ENCODE measurements around the gene MICOS13. TPM values are rescaled to one million over a fixed set of nuclear protein-coding genes. Genes with fewer than 3 reads are reported as not detected.
"Not testable (repeated sequence)": the region's sequence is repeated elsewhere in the genome, so short reads cannot be mapped to it uniquely, and the experiment has no call there.

MICOS13 gene
- total RNA-seq, 2 donors from 2014 or later = 16.9 to 43.7 TPM

- ATAC-seq (ENCODE audit: insufficient number of reproducible peaks, low FRiP score, low read depth) (no peak), DNase-seq (ENCODE audit: low spot score) (no peak)
- Histone ChIP-seq H3K4me1 (ENCODE audit: control insufficient read depth in 1 of 2, low read depth in 2 of 2) (peaks cover 5 to 34% of the 10 kb centered on the region in 2 donors), H3K4me3 (peak overlapping the region; percentile 85), H3K27ac (peak overlapping the region; percentile 86), H3K36me3 (peaks cover 40% of the 10 kb centered on the region), H3K9me3 (no peaks in the 10 kb centered on the region), H3K27me3 (replicated peaks; ENCODE audit: insufficient read depth) (no peaks in the 10 kb centered on the region)
- TF ChIP-seq CTCF (IDR thresholded peaks at IDR 0.05) = no peak
Measured at GRCh38 chr19:5690955-5691821, 10.9 kb upstream of the MICOS13 start.

GRCh38 chr19:5690125-5690954, 10.0 kb upstream of the MICOS13 start, which contains the start of gene RPL36:
TSS of gene RPL36 (plus strand) at chr19:5690295. CDS start at chr19:5690508, 213 bp downstream.
- Histone ChIP-seq H3K9me3 (no peaks in the 10 kb centered on the region), H3K36me3 (peaks cover 33% of the 10 kb centered on the region), H3K4me3 (peak within 1 kb of the TSS; percentile 85), H3K27ac (peak within 1 kb of the TSS; percentile 86), H3K27me3 (replicated peaks; ENCODE audit: insufficient read depth) (no peaks in the 10 kb centered on the region), H3K4me1 (ENCODE audit: control insufficient read depth in 1 of 2, low read depth in 2 of 2) (peaks cover 6 to 36% of the 10 kb centered on the region in 2 donors)
- ATAC-seq (ENCODE audit: insufficient number of reproducible peaks, low FRiP score, low read depth) (peak; percentile 72), DNase-seq (ENCODE audit: low spot score) (peak; percentile 74)
- TF ChIP-seq CTCF (IDR thresholded peaks at IDR 0.05) = peak; percentile 91

GRCh38 chr19:5688262-5688881, 8.1 kb upstream of the MICOS13 start:
- DNase-seq (ENCODE audit: low spot score); H3K27me3 ChIP-seq (replicated peaks; ENCODE audit: insufficient read depth); H3K9me3 ChIP-seq; H3K27ac ChIP-seq; ATAC-seq (ENCODE audit: insufficient number of reproducible peaks, low FRiP score, low read depth); H3K4me3 ChIP-seq: not testable (repeated sequence)
- H3K36me3 ChIP-seq = peaks cover 16% of the 10 kb centered on the region
- peaks cover 6 to 36% of the 10 kb centered on the region in 2 donors for H3K4me1 ChIP-seq (ENCODE audit: control insufficient read depth in 1 of 2, low read depth in 2 of 2)

DNA sequence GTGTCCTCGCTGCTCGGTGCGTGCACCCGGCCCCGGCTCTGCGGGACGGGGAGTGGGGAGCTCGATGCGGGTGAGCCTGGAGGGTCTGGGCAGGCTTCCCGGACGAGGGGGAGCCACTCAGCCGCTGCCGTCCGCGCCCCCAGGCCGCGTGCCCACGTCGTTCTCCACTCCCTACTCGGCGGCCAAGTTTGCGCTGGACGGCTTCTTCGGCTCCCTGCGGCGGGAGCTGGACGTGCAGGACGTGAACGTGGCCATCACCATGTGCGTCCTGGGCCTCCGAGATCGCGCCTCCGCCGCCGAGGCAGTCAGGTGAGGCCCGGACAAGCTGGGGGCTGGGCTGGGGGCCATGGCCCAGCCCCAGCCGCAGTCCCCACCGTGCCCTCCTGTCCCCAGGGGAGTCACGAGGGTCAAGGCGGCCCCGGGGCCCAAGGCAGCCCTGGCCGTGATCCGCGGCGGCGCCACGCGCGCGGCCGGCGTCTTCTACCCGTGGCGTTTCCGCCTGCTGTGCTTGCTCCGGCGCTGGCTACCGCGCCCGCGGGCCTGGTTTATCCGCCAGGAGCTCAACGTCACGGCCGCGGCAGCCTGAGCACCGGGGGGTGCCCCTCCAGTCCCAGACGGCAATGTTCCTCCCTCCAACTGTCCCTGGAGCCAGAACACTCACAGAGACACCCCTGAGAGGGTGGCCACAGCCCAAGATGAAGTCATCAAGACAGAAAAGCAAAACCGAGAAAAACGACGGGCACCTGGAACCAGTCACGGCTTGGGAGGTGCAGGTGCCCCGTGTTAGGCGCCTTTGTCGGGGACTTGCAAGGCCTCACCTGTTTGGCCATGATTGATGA, 7.3 kb upstream of the MICOS13 start:
- no peaks in the 10 kb centered on the region for H3K9me3 ChIP-seq
- H3K27ac ChIP-seq = peak overlapping the region in 1 of 2 donors; percentile 60
- H3K36me3 ChIP-seq = peaks cover 8% of the 10 kb centered on the region
- peak overlapping the region; percentile 76 for H3K4me3 ChIP-seq
- H3K27me3 ChIP-seq (replicated peaks; ENCODE audit: insufficient read depth) = no peaks in the 10 kb centered on the region
- H3K4me1 ChIP-seq (ENCODE audit: control insufficient read depth in 1 of 2, low read depth in 2 of 2) = peaks cover 6 to 36% of the 10 kb centered on the region in 2 donors
- TF ChIP-seq CTCF (IDR thresholded peaks at IDR 0.05) = no peak
- DNase-seq (ENCODE audit: low spot score) = no peak
- no peak for ATAC-seq (ENCODE audit: insufficient number of reproducible peaks, low FRiP score, low read depth)
